HepG2 (cell line): ENCODE measurements around the gene CIT. TPM values are rescaled to one million over a fixed set of nuclear protein-coding genes. Genes with fewer than 3 reads are reported as not detected.

ENCODE experiments used
- BCL6 ChIP-seq: IDR thresholded peaks from 2 replicates; pipeline ENCODE4 v1.6.1; 2016; ENCODE audit warnings: missing genetic modification reagents, missing compliant biosample characterization
- CBFB ChIP-seq: sonication (generic); formaldehyde crosslinking; IDR thresholded peaks from 2 replicates; pipeline ENCODE4 v1.4.0; 2020; ENCODE audit warnings: missing genetic modification reagents
- CEBPG ChIP-seq: IDR thresholded peaks from 2 replicates; pipeline ENCODE4 v1.6.1; 2016
- ETV5 ChIP-seq: IDR thresholded peaks from 2 replicates; pipeline ENCODE4 v1.6.1; 2018; ENCODE audit warnings: missing biosample characterization, missing genetic modification reagents, inconsistent platforms, borderline replicate concordance
- GABPA ChIP-seq, 2 experiments: IDR thresholded peaks; 2 replicates each; pipeline ENCODE4 v1.6.1; 2011 to 2016; ENCODE audit warnings: low read depth in 2 of 2, low read length in 1 of 2, missing biosample characterization in 1 of 2, missing genetic modification characterization in 1 of 2
- IRF2 ChIP-seq: IDR thresholded peaks from 2 replicates; pipeline ENCODE4 v1.6.1; 2018; ENCODE audit warnings: missing genetic modification reagents, missing compliant biosample characterization
- MED1 ChIP-seq: sonication (generic); formaldehyde crosslinking; IDR thresholded peaks from 2 replicates; pipeline ENCODE4 v1.4.0; 2020; ENCODE audit warnings: missing genetic modification reagents
- PHF21A ChIP-seq: sonication (generic); formaldehyde crosslinking; IDR thresholded peaks from 2 replicates; pipeline ENCODE4 v1.5.0; 2020; ENCODE audit warnings: mild to moderate bottlenecking, missing genetic modification reagents
- POLR2A ChIP-seq, 2 experiments: IDR thresholded peaks; 2 replicates each; pipeline ENCODE4 v1.6.1; 2011; ENCODE audit warnings: low read depth in 2 of 2, low read length in 2 of 2, mild to moderate bottlenecking in 1 of 2, moderate library complexity in 1 of 2; ENCODE audit not compliant: insufficient read depth in 1 of 2
- SOX6 ChIP-seq, 2 experiments: fragments of 450-650 bp in 1 of 2; sonication (generic) in 1 of 2; formaldehyde crosslinking in 1 of 2; IDR thresholded peaks; 2 replicates each; pipeline versions ENCODE4 v1.4.0 to v1.6.1; 2017 to 2020; ENCODE audit warnings: antibody characterized with exemption in 1 of 2, mild to moderate bottlenecking in 1 of 2, missing genetic modification reagents in 1 of 2
- TBX2 ChIP-seq: sonication (generic); formaldehyde crosslinking; IDR thresholded peaks from 2 replicates; pipeline ENCODE4 v1.5.0; 2020; ENCODE audit warnings: missing genetic modification reagents, mild to moderate bottlenecking, borderline replicate concordance
- polyA plus RNA-seq, 8 experiments: library from polyadenylated mRNA; depleted of rRNA in 3 of 8; stranded (reverse) in 7 of 8; unstranded in 1 of 8; fragments of >200 nt; fragmentation: Illumina TruSeq in 4 of 8; extraction: Trizol in 4 of 8; gene quantifications; 2 replicates each; pipeline versions ENCODE4 v1.2.1 to v1.2.3, GENCODE V29; 2011 to 2016; ENCODE audit warnings: low read depth in 4 of 8, missing spikeins in 1 of 8, mixed read lengths in 1 of 8; ENCODE audit not compliant: insufficient read depth in 1 of 8
- total RNA-seq, 5 experiments: library from RNA; depleted of rRNA; stranded (reverse); fragments of >200 nt; fragmentation: Illumina TruSeq; extraction: Trizol; gene quantifications; 2 replicates each; pipeline ENCODE4 v1.2.3, GENCODE V29; 2016; ENCODE audit warnings: low read depth in 1 of 5
- TF ChIP-seq, protein P1 (sequence below): IDR thresholded peaks from 2 replicates; pipeline ENCODE4 v1.6.1; 2016; ENCODE audit warnings: mild to moderate bottlenecking
- TF ChIP-seq, protein P2 (sequence below): sonication (generic); formaldehyde crosslinking; IDR thresholded peaks from 2 replicates; pipeline ENCODE4 v1.4.0; 2020; ENCODE audit warnings: missing genetic modification reagents
- TF ChIP-seq, protein P3 (sequence below): sonication (generic); formaldehyde crosslinking; IDR thresholded peaks from 2 replicates; pipeline ENCODE4 v1.4.0; 2020; ENCODE audit warnings: missing genetic modification reagents
- TF ChIP-seq, protein P4 (sequence below), 2 experiments: fragments of 450-650 bp in 1 of 2; sonication (generic) in 1 of 2; formaldehyde crosslinking in 1 of 2; IDR thresholded peaks; 2 replicates each; pipeline versions ENCODE4 v1.6.1 to v1.8.0; 2016 to 2022; ENCODE audit warnings: antibody characterized with exemption in 1 of 2, mild to moderate bottlenecking in 1 of 2, missing genetic modification reagents in 1 of 2

CIT gene
- total and polyA plus RNA-seq, 2 of the 13 experiments (the other 11 are each of a cell fraction or from before 2014, with no cell fraction given): 7.7 to 11.7 TPM

DNA sequence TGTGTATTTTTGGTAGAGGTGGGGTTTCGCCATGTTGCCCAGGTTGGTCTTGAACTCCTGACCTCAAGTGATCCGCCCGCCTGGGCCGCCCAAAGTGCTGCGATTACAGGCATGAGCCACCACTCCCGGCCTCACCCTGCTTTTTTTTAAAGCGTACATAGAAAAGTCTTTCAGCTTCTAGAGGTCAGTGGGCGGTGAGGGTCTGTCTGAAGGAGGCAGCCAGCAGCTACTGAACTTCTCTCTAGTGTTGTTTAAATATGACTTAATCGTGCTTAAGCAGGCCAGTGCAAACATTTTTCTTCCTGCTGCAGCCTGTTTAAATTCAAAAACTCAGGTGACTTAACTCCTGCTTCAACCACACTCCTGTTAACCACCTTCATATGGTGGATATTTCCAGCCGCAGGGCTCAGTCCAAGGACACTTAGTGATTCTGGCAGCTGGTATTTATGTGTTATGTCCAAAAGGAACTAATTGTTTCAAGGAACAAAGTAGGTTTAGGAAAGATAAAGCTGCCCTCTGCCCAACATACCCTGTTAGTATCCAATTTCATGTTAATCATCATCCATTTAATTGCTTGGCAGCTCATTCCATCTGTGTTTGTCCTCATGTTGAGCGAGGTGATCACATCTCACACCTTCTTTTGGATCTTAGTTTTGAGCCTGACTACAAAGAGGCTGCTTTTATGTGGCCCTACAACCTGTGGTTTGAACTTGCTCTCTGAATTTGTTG is 207.2 kb downstream of the CIT start (continued):
- TF ChIP-seq IRF2 (CRISPR knock-in tag): 0 out of 2 replicates have a peak, but pooled peaks have one; percentile 10
- no peak for TF ChIP-seq CEBPG
- TF ChIP-seq PHF21A (CRISPR knock-in tag): peak; percentile 41; the same call in 1 of the 2 replicates
- TF ChIP-seq, protein P1, sequence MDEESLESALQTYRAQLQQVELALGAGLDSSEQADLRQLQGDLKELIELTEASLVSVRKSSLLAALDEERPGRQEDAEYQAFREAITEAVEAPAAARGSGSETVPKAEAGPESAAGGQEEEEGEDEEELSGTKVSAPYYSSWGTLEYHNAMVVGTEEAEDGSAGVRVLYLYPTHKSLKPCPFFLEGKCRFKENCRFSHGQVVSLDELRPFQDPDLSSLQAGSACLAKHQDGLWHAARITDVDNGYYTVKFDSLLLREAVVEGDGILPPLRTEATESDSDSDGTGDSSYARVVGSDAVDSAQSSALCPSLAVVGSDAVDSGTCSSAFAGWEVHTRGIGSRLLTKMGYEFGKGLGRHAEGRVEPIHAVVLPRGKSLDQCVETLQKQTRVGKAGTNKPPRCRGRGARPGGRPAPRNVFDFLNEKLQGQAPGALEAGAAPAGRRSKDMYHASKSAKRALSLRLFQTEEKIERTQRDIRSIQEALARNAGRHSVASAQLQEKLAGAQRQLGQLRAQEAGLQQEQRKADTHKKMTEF (CRISPR knock-in tag): peak; percentile 36; the same call in 1 of the 2 replicates
- TF ChIP-seq MED1 (CRISPR knock-in tag): peak; percentile 47; the same call in 1 of the 2 replicates
- TF ChIP-seq, protein P2, sequence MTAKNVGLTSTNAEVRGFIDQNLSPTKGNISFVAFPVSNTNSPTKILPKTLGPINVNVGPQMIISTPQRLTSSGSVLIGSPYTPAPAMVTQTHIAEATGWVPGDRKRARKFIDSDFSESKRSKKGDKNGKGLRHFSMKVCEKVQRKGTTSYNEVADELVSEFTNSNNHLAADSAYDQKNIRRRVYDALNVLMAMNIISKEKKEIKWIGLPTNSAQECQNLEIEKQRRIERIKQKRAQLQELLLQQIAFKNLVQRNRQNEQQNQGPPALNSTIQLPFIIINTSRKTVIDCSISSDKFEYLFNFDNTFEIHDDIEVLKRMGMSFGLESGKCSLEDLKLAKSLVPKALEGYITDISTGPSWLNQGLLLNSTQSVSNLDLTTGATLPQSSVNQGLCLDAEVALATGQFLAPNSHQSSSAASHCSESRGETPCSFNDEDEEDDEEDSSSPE: 0 out of 2 replicates have a peak, but pooled peaks have one; percentile 10
- no peak for TF ChIP-seq SOX6 (IDR thresholded peaks at IDR 0.05)
- peak; percentile 78 for TF ChIP-seq SOX6 (CRISPR knock-in tag; IDR thresholded peaks at IDR 0.05)
- peak in 1 of 2 experiments; percentile 36; a peak in 1 of 4 replicates for TF ChIP-seq POLR2A (IDR thresholded peaks at IDR 0.05; ENCODE audit: insufficient read depth in 1 of 2, low read depth in 2 of 2, low read length in 2 of 2)
- peak; percentile 90 for TF ChIP-seq TBX2 (CRISPR knock-in tag)
- TF ChIP-seq CBFB (CRISPR knock-in tag): no peak
- TF ChIP-seq ETV5 (CRISPR knock-in tag): peak; percentile 32; the same call in 1 of the 2 replicates
- TF ChIP-seq, protein P3, sequence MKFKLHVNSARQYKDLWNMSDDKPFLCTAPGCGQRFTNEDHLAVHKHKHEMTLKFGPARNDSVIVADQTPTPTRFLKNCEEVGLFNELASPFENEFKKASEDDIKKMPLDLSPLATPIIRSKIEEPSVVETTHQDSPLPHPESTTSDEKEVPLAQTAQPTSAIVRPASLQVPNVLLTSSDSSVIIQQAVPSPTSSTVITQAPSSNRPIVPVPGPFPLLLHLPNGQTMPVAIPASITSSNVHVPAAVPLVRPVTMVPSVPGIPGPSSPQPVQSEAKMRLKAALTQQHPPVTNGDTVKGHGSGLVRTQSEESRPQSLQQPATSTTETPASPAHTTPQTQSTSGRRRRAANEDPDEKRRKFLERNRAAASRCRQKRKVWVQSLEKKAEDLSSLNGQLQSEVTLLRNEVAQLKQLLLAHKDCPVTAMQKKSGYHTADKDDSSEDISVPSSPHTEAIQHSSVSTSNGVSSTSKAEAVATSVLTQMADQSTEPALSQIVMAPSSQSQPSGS (CRISPR knock-in tag): peak; percentile 54; the same call in 1 of the 2 replicates
- peak; percentile 85 for TF ChIP-seq BCL6 (CRISPR knock-in tag)
- TF ChIP-seq, protein P4, sequence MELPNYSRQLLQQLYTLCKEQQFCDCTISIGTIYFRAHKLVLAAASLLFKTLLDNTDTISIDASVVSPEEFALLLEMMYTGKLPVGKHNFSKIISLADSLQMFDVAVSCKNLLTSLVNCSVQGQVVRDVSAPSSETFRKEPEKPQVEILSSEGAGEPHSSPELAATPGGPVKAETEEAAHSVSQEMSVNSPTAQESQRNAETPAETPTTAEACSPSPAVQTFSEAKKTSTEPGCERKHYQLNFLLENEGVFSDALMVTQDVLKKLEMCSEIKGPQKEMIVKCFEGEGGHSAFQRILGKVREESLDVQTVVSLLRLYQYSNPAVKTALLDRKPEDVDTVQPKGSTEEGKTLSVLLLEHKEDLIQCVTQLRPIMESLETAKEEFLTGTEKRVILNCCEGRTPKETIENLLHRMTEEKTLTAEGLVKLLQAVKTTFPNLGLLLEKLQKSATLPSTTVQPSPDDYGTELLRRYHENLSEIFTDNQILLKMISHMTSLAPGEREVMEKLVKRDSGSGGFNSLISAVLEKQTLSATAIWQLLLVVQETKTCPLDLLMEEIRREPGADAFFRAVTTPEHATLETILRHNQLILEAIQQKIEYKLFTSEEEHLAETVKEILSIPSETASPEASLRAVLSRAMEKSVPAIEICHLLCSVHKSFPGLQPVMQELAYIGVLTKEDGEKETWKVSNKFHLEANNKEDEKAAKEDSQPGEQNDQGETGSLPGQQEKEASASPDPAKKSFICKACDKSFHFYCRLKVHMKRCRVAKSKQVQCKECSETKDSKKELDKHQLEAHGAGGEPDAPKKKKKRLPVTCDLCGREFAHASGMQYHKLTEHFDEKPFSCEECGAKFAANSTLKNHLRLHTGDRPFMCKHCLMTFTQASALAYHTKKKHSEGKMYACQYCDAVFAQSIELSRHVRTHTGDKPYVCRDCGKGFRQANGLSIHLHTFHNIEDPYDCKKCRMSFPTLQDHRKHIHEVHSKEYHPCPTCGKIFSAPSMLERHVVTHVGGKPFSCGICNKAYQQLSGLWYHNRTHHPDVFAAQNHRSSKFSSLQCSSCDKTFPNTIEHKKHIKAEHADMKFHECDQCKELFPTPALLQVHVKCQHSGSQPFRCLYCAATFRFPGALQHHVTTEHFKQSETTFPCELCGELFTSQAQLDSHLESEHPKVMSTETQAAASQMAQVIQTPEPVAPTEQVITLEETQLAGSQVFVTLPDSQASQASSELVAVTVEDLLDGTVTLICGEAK (IDR thresholded peaks at IDR 0.05): no peak
- TF ChIP-seq, protein P4 (CRISPR knock-in tag; IDR thresholded peaks at IDR 0.05): 0 out of 2 replicates have a peak, but pooled peaks have one; percentile 23
- TF ChIP-seq GABPA (IDR thresholded peaks at IDR 0.05; ENCODE audit: low read depth, low read length): no peak
- peak; percentile 33; the same call in 1 of the 2 replicates for TF ChIP-seq GABPA (CRISPR knock-in tag; IDR thresholded peaks at IDR 0.05; ENCODE audit: low read depth)
